ENCODE data around the gene LTB.

Gene LTB

DNA sequence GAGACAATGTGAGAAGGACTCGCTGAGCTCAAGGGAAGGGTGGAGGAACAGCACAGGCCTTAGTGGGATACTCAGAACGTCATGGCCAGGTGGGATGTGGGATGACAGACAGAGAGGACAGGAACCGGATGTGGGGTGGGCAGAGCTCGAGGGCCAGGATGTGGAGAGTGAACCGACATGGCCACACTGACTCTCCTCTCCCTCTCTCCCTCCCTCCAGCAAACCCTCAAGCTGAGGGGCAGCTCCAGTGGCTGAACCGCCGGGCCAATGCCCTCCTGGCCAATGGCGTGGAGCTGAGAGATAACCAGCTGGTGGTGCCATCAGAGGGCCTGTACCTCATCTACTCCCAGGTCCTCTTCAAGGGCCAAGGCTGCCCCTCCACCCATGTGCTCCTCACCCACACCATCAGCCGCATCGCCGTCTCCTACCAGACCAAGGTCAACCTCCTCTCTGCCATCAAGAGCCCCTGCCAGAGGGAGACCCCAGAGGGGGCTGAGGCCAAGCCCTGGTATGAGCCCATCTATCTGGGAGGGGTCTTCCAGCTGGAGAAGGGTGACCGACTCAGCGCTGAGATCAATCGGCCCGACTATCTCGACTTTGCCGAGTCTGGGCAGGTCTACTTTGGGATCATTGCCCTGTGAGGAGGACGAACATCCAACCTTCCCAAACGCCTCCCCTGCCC lies 5.2 kb downstream of the LTB start:
- no peak for DNase-seq (ENCODE audit: low read depth in 2 of 3, low spot score in 1 of 3)

- DNase-seq (ENCODE audit: low read depth in 2 of 3, low spot score in 1 of 3) = no peak
Observed at GRCh38 chr6:31575952-31576685, 6.1 kb downstream of the LTB start.

DNA sequence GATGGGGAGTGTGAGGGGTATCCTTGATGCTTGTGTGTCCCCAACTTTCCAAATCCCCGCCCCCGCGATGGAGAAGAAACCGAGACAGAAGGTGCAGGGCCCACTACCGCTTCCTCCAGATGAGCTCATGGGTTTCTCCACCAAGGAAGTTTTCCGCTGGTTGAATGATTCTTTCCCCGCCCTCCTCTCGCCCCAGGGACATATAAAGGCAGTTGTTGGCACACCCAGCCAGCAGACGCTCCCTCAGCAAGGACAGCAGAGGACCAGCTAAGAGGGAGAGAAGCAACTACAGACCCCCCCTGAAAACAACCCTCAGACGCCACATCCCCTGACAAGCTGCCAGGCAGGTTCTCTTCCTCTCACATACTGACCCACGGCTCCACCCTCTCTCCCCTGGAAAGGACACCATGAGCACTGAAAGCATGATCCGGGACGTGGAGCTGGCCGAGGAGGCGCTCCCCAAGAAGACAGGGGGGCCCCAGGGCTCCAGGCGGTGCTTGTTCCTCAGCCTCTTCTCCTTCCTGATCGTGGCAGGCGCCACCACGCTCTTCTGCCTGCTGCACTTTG lies 6.8 kb downstream of the LTB start, which contains the start of gene TNF:
Gene TNF, plus strand, starts transcription at position 231 of the 567 bp plus-strand sequence. Its CDS starts 177 bp downstream, at position 408.
- DNase-seq (ENCODE audit: low read depth in 2 of 3, low spot score in 1 of 3) = peak; percentile 84 to 93 (median 89)

DNA sequence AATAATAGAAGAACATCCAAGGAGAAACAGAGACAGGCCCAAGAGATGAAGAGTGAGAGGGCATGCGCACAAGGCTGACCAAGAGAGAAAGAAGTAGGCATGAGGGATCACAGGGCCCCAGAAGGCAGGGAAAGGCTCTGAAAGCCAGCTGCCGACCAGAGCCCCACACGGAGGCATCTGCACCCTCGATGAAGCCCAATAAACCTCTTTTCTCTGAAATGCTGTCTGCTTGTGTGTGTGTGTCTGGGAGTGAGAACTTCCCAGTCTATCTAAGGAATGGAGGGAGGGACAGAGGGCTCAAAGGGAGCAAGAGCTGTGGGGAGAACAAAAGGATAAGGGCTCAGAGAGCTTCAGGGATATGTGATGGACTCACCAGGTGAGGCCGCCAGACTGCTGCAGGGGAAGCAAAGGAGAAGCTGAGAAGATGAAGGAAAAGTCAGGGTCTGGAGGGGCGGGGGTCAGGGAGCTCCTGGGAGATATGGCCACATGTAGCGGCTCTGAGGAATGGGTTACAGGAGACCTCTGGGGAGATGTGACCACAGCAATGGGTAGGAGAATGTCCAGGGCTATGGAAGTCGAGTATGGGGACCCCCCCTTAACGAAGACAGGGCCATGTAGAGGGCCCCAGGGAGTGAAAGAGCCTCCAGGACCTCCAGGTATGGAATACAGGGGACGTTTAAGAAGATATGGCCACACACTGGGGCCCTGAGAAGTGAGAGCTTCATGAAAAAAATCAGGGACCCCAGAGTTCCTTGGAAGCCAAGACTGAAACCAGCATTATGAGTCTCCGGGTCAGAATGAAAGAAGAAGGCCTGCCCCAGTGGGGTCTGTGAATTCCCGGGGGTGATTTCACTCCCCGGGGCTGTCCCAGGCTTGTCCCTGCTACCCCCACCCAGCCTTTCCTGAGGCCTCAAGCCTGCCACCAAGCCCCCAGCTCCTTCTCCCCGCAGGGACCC lies 7.8 kb downstream of the LTB start:
- DNase-seq (ENCODE audit: low read depth in 2 of 3, low spot score in 1 of 3) = peak in 1 of 3 donors; percentile 61

DNA sequence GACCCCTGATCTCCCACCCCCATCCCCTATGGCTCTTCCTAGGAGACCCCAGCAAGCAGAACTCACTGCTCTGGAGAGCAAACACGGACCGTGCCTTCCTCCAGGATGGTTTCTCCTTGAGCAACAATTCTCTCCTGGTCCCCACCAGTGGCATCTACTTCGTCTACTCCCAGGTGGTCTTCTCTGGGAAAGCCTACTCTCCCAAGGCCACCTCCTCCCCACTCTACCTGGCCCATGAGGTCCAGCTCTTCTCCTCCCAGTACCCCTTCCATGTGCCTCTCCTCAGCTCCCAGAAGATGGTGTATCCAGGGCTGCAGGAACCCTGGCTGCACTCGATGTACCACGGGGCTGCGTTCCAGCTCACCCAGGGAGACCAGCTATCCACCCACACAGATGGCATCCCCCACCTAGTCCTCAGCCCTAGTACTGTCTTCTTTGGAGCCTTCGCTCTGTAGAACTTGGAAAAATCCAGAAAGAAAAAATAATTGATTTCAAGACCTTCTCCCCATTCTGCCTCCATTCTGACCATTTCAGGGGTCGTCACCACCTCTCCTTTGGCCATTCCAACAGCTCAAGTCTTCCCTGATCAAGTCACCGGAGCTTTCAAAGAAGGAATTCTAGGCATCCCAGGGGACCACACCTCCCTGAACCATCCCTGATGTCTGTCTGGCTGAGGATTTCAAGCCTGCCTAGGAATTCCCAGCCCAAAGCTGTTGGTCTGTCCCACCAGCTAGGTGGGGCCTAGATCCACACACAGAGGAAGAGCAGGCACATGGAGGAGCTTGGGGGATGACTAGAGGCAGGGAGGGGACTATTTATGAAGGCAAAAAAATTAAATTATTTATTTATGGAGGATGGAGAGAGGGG lies 8.8 kb downstream of the LTB start:
- DNase-seq (ENCODE audit: low read depth in 2 of 3, low spot score in 1 of 3) = no peak

DNA sequence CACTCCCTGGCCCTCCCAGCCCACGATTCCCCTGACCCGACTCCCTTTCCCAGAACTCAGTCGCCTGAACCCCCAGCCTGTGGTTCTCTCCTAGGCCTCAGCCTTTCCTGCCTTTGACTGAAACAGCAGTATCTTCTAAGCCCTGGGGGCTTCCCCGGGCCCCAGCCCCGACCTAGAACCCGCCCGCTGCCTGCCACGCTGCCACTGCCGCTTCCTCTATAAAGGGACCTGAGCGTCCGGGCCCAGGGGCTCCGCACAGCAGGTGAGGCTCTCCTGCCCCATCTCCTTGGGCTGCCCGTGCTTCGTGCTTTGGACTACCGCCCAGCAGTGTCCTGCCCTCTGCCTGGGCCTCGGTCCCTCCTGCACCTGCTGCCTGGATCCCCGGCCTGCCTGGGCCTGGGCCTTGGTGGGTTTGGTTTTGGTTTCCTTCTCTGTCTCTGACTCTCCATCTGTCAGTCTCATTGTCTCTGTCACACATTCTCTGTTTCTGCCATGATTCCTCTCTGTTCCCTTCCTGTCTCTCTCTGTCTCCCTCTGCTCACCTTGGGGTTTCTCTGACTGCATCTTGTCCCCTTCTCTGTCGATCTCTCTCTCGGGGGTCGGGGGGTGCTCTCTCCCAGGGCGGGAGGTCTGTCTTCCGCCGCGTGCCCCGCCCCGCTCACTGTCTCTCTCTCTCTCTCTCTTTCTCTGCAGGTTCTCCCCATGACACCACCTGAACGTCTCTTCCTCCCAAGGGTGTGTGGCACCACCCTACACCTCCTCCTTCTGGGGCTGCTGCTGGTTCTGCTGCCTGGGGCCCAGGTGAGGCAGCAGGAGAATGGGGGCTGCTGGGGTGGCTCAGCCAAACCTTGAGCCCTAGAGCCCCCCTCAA lies 9.9 kb downstream of the LTB start, which contains the start of gene LTA:
Gene LTA, plus strand, starts transcription at position 249 of the 871 bp plus-strand sequence. Its CDS starts 454 bp downstream, at position 703.
- peak; percentile 77 to 80 (median 80) for DNase-seq (ENCODE audit: low read depth in 2 of 3, low spot score in 1 of 3)

GRCh38 chr6:31569861-31570536 lies 12.2 kb downstream of the LTB start:
- no peak for DNase-seq (ENCODE audit: low read depth in 2 of 3, low spot score in 1 of 3)

DNA sequence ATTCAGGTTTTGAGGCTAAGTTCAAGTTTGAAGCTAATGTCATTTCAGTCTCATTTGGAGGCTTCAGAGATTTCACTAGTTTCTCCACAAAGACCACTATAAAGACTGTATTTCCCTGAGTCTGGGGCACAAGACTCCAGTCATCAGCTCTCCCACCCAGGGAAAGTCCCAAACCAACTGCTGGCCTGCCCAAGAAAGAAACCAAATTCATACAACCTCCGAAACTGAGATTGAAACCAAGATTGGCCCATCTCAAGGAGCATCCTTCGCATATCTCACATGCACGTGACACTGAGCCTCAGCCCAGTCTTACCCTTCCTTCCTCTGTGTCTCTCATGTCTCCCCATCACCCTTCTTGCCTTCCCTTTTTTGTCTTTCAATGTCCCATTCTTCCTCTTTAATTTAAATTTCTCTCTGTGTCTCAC lies 13.7 kb downstream of the LTB start:
- DNase-seq (ENCODE audit: low read depth in 2 of 3, low spot score in 1 of 3) = peak in 2 of 3 donors; percentile 65 to 76

DNA sequence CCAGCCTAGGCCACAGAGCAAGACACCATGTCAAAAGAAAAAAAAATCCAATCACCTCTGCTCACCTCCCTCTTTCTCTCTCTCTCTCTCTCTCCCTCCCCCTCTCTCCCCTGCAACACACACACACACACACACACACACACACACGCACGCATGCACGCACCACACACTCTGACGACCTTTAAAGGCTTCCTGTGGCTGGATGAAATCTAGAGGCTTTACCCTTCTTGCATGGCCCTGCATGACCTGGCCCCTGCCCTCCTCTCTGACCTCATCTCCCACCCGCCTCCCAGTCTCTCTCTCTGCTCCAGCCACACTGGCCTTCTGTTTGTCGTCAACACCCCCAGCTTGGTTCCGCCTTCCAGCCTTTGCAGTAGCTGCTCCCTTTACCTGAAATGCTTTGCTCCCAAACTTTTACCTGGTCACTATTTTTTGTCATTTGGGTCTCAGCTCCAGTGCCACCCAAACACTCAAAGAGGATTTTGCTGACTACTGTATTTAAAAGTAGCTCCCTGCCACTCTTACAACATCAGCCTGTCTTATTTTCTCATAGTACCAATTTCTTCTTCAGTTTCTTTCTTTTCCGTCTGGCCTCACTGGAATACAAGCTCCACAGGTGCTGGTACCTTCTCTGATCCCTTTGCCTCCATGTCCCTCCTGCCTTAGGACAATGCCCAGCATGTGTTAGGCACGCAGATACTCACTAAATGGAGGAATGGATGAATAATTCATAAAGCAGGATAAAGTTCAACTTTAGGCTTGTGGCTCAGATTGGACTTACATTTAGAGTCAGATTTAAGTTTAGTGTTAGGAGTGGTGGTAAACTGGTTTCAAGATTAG lies 14.5 kb downstream of the LTB start:
- DNase-seq (ENCODE audit: low read depth in 2 of 3, low spot score in 1 of 3) = no peak

DNA sequence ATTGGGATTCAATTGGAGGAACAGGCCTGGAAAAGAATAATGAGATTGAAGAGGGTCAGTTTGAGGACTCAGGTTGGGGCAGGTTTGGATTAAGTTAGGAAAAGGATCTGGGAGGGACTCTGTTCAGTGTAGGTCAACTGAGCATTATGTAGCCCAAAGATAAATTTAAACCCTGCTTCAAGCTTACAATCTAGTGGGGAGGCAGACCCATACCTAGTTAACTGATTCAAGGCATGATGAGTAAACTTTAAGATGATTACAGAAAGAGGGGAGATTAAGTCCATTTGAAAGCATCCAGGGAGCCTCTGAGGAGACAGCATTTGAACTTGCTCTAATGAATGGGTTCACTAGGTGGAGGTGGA lies 21.5 kb downstream of the LTB start:
- no peak for DNase-seq (ENCODE audit: low read depth in 2 of 3, low spot score in 1 of 3)

DNA sequence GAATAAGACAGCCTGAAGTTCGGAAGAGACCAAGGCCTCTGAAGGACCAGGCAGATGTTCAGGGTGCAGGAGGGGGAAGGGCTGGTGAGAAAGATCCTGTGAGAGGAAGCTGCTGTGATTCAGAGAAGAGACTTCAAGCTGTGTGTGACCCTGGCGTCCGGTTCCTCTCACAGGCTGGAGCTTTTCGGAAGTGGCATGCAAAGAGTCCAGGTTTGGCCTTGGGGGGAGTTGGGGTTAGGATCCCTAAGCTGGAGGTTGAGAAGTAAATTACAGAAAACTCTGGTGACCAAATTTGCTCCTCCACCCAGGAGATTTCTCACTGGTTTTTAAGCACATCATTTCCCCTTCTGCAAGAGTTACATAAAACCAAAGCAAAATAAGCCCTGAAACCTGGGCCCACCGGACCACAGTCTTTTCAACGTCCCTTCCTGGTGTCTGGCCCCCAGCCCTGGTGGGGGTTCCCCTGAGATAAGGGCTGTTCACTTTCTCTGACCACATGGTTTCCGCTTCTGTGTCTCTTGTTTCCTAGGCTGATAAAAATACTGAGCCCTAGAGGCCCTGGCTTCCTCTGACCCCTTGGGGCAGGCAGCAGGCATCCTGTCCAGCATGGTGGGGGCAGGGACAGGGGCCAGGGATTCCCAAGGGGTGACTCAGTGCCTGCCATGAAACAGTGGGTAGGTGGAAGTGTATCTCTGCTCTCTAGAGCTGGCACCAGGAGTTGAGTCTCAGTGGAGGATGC lies 22.1 kb downstream of the LTB start:
- no peak for DNase-seq (ENCODE audit: low read depth in 2 of 3, low spot score in 1 of 3)

DNA sequence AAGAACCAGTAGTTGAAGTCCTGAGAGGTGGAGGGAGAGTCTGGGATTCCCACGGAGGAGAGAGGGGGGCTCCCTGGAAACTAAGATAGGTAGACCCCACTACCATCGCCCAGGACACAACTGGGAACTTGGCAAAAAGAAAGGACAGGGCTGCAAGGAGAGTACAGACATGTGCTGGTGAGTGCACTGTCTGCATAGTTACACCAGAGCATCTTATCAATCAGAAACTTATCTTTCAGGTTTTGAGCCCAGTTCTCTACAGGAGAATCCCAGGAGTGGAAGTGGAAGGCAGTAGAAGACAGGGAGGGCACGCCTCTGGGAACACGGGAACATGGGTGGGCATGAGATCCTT lies 22.6 kb downstream of the LTB start:
- no peak for DNase-seq (ENCODE audit: low read depth in 2 of 3, low spot score in 1 of 3)

GRCh38 chr6:31558631-31559500 lies 23.4 kb downstream of the LTB start:
- DNase-seq (ENCODE audit: low read depth in 2 of 3, low spot score in 1 of 3) = peak in 2 of 3 donors; percentile 68 to 70

DNA sequence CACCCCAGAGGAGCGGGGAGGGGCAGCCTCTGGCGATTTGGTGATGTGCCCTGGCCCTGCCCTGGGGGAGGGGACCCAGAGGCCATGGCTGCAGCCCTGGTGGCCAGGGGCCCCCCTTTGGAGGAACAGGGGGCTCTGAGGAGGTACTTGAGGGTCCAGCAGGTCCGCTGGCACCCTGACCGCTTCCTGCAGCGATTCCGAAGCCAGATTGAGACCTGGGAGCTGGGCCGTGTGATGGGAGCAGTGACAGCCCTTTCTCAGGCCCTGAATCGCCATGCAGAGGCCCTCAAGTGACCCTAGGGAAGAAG lies 24.0 kb downstream of the LTB start:
- no peak for DNase-seq (ENCODE audit: low read depth in 2 of 3, low spot score in 1 of 3)

DNA sequence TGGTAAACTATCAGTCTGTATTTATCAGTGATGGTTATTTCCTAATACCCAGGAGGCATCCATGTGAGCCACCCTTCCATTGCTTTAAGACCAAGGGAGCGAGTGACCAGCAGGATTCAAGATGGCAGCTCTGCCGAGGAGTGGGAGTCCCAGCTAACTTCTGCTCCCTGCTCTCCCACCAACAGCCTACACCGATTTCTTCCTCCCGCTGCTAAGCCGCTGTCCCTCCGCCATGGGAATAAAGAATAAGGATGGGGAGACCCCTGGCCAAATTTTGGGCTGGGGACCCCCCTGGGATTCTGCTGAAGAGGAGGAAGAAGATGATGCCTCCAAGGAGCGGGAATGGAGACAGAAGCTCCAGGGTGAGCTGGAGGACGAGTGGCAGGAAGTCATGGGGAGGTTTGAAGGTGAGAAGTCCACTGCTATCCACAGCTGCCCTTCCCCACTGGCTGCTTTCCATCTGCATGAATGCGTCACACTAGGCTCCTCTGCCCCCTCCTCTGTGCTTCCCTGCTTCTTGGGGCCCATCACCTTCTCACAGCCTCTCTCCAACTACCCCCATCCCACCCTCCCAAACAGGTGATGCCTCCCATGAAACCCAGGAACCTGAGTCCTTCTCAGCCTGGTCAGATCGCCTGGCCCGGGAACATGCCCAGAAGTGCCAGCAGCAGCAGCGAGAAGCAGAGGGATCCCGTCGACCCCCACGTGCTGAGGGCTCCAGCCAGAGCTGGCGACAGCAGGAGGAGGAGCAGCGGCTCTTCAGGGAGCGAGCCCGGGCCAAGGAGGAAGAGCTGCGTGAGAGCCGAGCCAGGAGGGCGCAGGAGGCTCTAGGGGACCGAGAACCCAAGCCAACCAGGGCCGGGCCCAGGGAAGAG lies 24.5 kb downstream of the LTB start:
- DNase-seq (ENCODE audit: low read depth in 2 of 3, low spot score in 1 of 3) = no peak

All from stimulated activated CD4-positive, alpha-beta T cell treated with anti-CD3 and anti-CD28 coated beads, Interleukin-12 subunit alpha, Interleukin-12 subunit beta, amount 100 ng/mL, for 48 hours (primary cell).